H9 (cell line): ENCODE data around the gene ADARB2. TPM values are rescaled to one million over a fixed set of nuclear protein-coding genes. Genes with fewer than 3 reads are reported as not detected.

Experiments used
- DNase-seq: peaks from one replicate; pipeline ENCODE4 v3.0.0-alpha.2; 2017
- H2AFZ ChIP-seq: one replicate; pipeline ENCODE4 v1.6.1; 2013; ENCODE audit warnings: mild to moderate bottlenecking, low read length, control low read depth, moderate library complexity
- H2AK5ac ChIP-seq: 2 replicates; pipeline ENCODE4 v1.6.1; 2013; ENCODE audit warnings: low read length, control low read depth, mixed read lengths; ENCODE audit not compliant: insufficient read length
- H2BK120ac ChIP-seq: one replicate; pipeline ENCODE4 v1.6.1; 2013; ENCODE audit warnings: low read depth, mild to moderate bottlenecking, low read length, control low read depth, inconsistent platforms; ENCODE audit not compliant: poor library complexity, severe bottlenecking
- H2BK12ac ChIP-seq: 2 replicates; pipeline ENCODE4 v1.6.1; 2013; ENCODE audit warnings: low read length, control low read depth, mixed read lengths, low read depth; ENCODE audit not compliant: insufficient read length
- H2BK15ac ChIP-seq: 2 replicates; pipeline ENCODE4 v1.6.1; 2013; ENCODE audit warnings: low read depth, low read length, control low read depth
- H2BK20ac ChIP-seq: one replicate; pipeline ENCODE4 v1.6.1; 2013; ENCODE audit warnings: low read depth, mild to moderate bottlenecking, low read length, control low read depth, inconsistent platforms; ENCODE audit not compliant: poor library complexity, severe bottlenecking
- H2BK5ac ChIP-seq: 2 replicates; pipeline ENCODE4 v1.6.1; 2013; ENCODE audit warnings: low read length, control low read depth, mixed read lengths; ENCODE audit not compliant: insufficient read length
- H3K14ac ChIP-seq: 2 replicates; pipeline ENCODE4 v1.6.1; 2013; ENCODE audit warnings: low read length, control low read depth; ENCODE audit not compliant: insufficient read depth
- H3K18ac ChIP-seq: 2 replicates; pipeline ENCODE4 v1.6.1; 2013; ENCODE audit warnings: low read depth, mild to moderate bottlenecking, mixed read lengths, low read length, control low read depth; ENCODE audit not compliant: insufficient read length
- H3K23ac ChIP-seq: 2 replicates; pipeline ENCODE4 v1.6.1; 2013; ENCODE audit warnings: low read length, control low read depth, mixed read lengths, low read depth; ENCODE audit not compliant: insufficient read length
- H3K23me2 ChIP-seq: 2 replicates; pipeline ENCODE4 v1.6.1; 2013; ENCODE audit warnings: low read depth, mild to moderate bottlenecking, mixed read lengths, low read length, control low read depth; ENCODE audit not compliant: insufficient read length, poor library complexity, severe bottlenecking
- H3K27ac ChIP-seq: 2 replicates; pipeline ENCODE4 v1.5.1; 2013; ENCODE audit warnings: low read length, control low read depth, mixed read lengths, low read depth; ENCODE audit not compliant: insufficient read length
- H3K27me3 ChIP-seq: 2 replicates; pipeline ENCODE4 v1.6.1; 2013; ENCODE audit warnings: low read length, control low read depth, inconsistent platforms; ENCODE audit not compliant: insufficient read depth
- H3K4ac ChIP-seq: 2 replicates; pipeline ENCODE4 v1.6.1; 2013; ENCODE audit warnings: low read depth, mild to moderate bottlenecking, control low read depth, inconsistent platforms, low read length, moderate library complexity
- H3K4me1 ChIP-seq: 2 replicates; pipeline ENCODE4 v1.6.1; 2013; ENCODE audit warnings: low read length, control low read depth, inconsistent platforms; ENCODE audit not compliant: insufficient read depth
- H3K4me2 ChIP-seq: 2 replicates; pipeline ENCODE4 v1.6.1; 2013; ENCODE audit warnings: low read length, control low read depth, mixed read lengths; ENCODE audit not compliant: insufficient read length, insufficient read depth
- H3K56ac ChIP-seq: 2 replicates; pipeline ENCODE4 v1.6.1; 2013; ENCODE audit warnings: low read depth, mild to moderate bottlenecking, mixed read lengths, low read length, control low read depth; ENCODE audit not compliant: insufficient read length
- H3K79me1 ChIP-seq: 2 replicates; pipeline ENCODE4 v1.6.1; 2013; ENCODE audit warnings: low read depth, mild to moderate bottlenecking, moderate library complexity, low read length, control low read depth, inconsistent platforms; ENCODE audit not compliant: insufficient read depth, poor library complexity, severe bottlenecking
- H3K79me2 ChIP-seq: 2 replicates; pipeline ENCODE4 v1.6.1; 2013; ENCODE audit warnings: low read length, control low read depth, inconsistent platforms; ENCODE audit not compliant: insufficient read depth
- H3K9ac ChIP-seq: 2 replicates; pipeline ENCODE4 v1.6.1; 2013; ENCODE audit warnings: low read length, control low read depth, mixed read lengths; ENCODE audit not compliant: insufficient read length; ENCODE audit errors: extremely low read depth
- H3K9me3 ChIP-seq: one replicate; pipeline ENCODE4 v1.6.1; 2013; ENCODE audit warnings: low read depth, low read length, inconsistent platforms; ENCODE audit not compliant: control insufficient read depth
- H3T11ph ChIP-seq: one replicate; pipeline ENCODE4 v1.6.1; 2013; ENCODE audit warnings: mild to moderate bottlenecking, low read length, control low read depth, inconsistent platforms
- H4K20me1 ChIP-seq: one replicate; pipeline ENCODE4 v1.6.1; 2013; ENCODE audit not compliant: control insufficient read depth, insufficient read length, insufficient read depth
- H4K5ac ChIP-seq: 2 replicates; pipeline ENCODE4 v1.6.1; 2013; ENCODE audit warnings: low read depth, mild to moderate bottlenecking, mixed read lengths, low read length, control low read depth; ENCODE audit not compliant: insufficient read length
- H4K8ac ChIP-seq: replicated peaks from 2 replicates; pipeline ENCODE4 v1.6.1; 2013; ENCODE audit warnings: low read length, control low read depth, mixed read lengths, low read depth; ENCODE audit not compliant: insufficient read length
- H4K91ac ChIP-seq: 2 replicates; pipeline ENCODE4 v1.6.1; 2013; ENCODE audit warnings: low read depth, mild to moderate bottlenecking, moderate library complexity, mixed read lengths, low read length, control low read depth; ENCODE audit not compliant: insufficient read length
- H3K27ac Mint-ChIP-seq, 3 experiments: 2 replicates in 2 of 3; 3 replicates in 1 of 3; pipeline ENCODE4 v1.8.0; 2020 to 2021; ENCODE audit warnings: mixed read lengths in 3 of 3, mild to moderate bottlenecking in 1 of 3, moderate library complexity in 1 of 3
- H3K27me3 Mint-ChIP-seq: 2 replicates; pipeline ENCODE4 v1.8.0; 2021; ENCODE audit warnings: low read depth, mild to moderate bottlenecking, moderate library complexity, mixed read lengths
- H3K36me3 Mint-ChIP-seq, 3 experiments: 2 replicates in 2 of 3; 3 replicates in 1 of 3; pipeline ENCODE4 v1.8.0; 2020 to 2021; ENCODE audit warnings: low read depth in 3 of 3, mixed read lengths in 3 of 3; ENCODE audit not compliant: insufficient read depth in 1 of 3
- H3K4me1 Mint-ChIP-seq, 2 experiments: 2 replicates each; pipeline ENCODE4 v1.8.0; 2020; ENCODE audit warnings: mixed read lengths in 2 of 2
- H3K4me3 Mint-ChIP-seq, 2 experiments: 2 replicates in 1 of 2; 3 replicates in 1 of 2; pipeline ENCODE4 v1.8.0; 2020 to 2021; ENCODE audit warnings: mild to moderate bottlenecking in 2 of 2, mixed read lengths in 2 of 2, moderate library complexity in 1 of 2
- H3K9me3 Mint-ChIP-seq, 2 experiments: 2 replicates in 1 of 2; 3 replicates in 1 of 2; pipeline ENCODE4 v1.8.0; 2020; ENCODE audit warnings: mild to moderate bottlenecking in 2 of 2, mixed read lengths in 2 of 2, moderate library complexity in 1 of 2
- CTCF ChIP-seq: fragments of 200-600 bp; sonication (generic); conservative IDR thresholded peaks from 3 replicates; pipeline ENCODE4 v1.8.0; 2021; ENCODE audit warnings: antibody characterized with exemption, mild to moderate bottlenecking
- WGBS: extraction: QIAGEN DNeasy Blood & Tissue Kit; methylation state at CpG from one replicate; pipeline ENCODE4 v1.1.7; 2013; ENCODE audit warnings: missing lambda C conversion rate, low lambda C conversion rate, mixed read lengths; ENCODE audit not compliant: insufficient read length; ENCODE audit errors: extremely low coverage; 5-methylcytosine and 5-hydroxymethylcytosine counted together
- total RNA-seq: library from RNA; stranded (reverse); gene quantifications from 2 replicates; pipeline ENCODE4 v1.2.1, GENCODE V29; 2021

Gene ADARB2
- total RNA-seq, 1 experiment from 2014 or later, result 0.87 TPM

GRCh38 chr10:1141261-1141660 is 596.1 kb downstream of the ADARB2 start:
- no peak overlapping the region for H2BK5ac ChIP-seq
- H2BK120ac ChIP-seq, result no peak overlapping the region
- H3K79me1 ChIP-seq, result no peaks in the 10 kb centered on the region
- no peaks in the 10 kb centered on the region for H3K27me3 ChIP-seq
- no peak overlapping the region for H4K8ac ChIP-seq
- H3K27ac ChIP-seq, result no peak overlapping the region
- no peaks in the 10 kb centered on the region for H4K20me1 ChIP-seq
- H3T11ph ChIP-seq, result no peak overlapping the region
- Mint-ChIP-seq H3K27ac (no peak overlapping the region), H3K36me3 (peaks cover 0 to 4% (median 1%) of the 10 kb centered on the region in 3 experiments; a peak in 3 of 7 replicates), H3K27me3 (no peaks in the 10 kb centered on the region), H3K4me1 (peaks cover 4% of the 10 kb centered on the region in 2 experiments; a peak in 1 of 4 replicates), H3K4me3 (no peak overlapping the region), H3K9me3 (peaks cover 5% of the 10 kb centered on the region in 2 experiments; a peak in 2 of 5 replicates)
- no peaks in the 10 kb centered on the region for H3K9me3 ChIP-seq
- no peak overlapping the region for H3K4ac ChIP-seq
- no peak overlapping the region for H4K5ac ChIP-seq
- H3K79me2 ChIP-seq, result no peaks in the 10 kb centered on the region
- no peak overlapping the region for H4K91ac ChIP-seq
- H2AK5ac ChIP-seq, result no peak overlapping the region
- no peak overlapping the region for H3K23ac ChIP-seq
- no peak overlapping the region for H2BK12ac ChIP-seq
- no peak overlapping the region for H3K14ac ChIP-seq
- H2BK20ac ChIP-seq, result no peak overlapping the region
- no peaks in the 10 kb centered on the region for H3K4me1 ChIP-seq
- H2BK15ac ChIP-seq, result no peak overlapping the region
- H3K56ac ChIP-seq, result no peak overlapping the region
- no peak overlapping the region for H3K4me2 ChIP-seq
- DNase-seq, result no peak
- no peaks in the 10 kb centered on the region for H3K23me2 ChIP-seq
- no CpG with 5 or more reads among the region's 7 CpGs for WGBS
- no peak overlapping the region for H2AFZ ChIP-seq
- no peak overlapping the region for H3K9ac ChIP-seq
- TF ChIP-seq CTCF, result no peak
- H3K18ac ChIP-seq, result no peak overlapping the region
